PC-3 (cell line): ENCODE data around the gene NDE1.
"Not testable (repeated sequence)": the region's sequence is repeated elsewhere in the genome, so short reads cannot be mapped to it uniquely, and the experiment has no call there.

Experiments used
- CTCF ChIP-seq: fragments of 300-600 bp; sonication (generic); conservative IDR thresholded peaks from 2 replicates; pipeline ENCODE4 v1.5.1; 2017; ENCODE audit warnings: antibody characterized with exemption, low read depth, mild to moderate bottlenecking, low read length
- EZH2 ChIP-seq: fragments of 300-600 bp; sonication (generic); IDR thresholded peaks from one replicate; pipeline ENCODE4 v1.6.1; 2017; ENCODE audit warnings: antibody characterized with exemption, mild to moderate bottlenecking, low read length; ENCODE audit not compliant: unreplicated experiment

DNA sequence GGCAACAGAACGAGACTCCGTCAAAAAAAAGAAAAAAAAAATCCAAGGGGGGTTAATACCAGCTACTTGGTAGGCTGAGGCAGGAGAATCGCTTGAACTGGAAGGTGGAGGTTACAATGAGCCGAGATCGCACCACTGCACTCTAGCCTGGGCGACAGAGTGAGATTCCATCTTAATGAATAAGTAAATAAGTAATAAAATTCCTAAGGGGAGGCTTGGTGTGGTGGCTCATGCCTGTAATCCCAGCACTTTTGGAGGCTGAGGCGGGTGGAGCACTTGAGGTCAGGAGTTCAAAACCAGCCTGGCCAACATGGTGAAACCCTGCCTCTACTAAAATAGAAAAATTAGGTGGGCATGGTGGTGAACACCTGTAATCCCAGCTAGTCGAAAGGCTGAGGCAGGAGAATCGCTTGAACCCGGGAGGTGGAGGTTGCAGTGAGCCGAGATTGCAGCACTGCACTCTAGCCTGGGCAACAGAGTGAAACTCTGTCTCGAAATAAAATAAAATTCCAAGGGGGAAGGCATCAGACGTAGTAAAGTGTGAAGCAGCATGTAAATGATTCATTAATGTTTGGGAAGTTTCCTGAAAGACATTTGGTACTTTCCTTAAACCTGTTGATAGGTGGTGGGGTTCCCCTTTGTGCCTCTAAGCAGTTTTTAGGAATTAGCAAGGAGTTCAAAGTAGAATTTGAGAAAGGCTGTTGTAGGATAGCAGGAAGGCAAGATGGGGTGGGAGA lies 3.3 kb upstream of the NDE1 start:
- TF ChIP-seq CTCF, EZH2: not testable (repeated sequence)
